Measurements from ENCODE around the gene GALNS. TPM values are rescaled to one million over a fixed set of nuclear protein-coding genes. Genes with fewer than 3 reads are reported as not detected.

Gene GALNS
- total and polyA plus RNA-seq, 9 donors = 14.0 to 40.4 (median 21.6) TPM

DNA sequence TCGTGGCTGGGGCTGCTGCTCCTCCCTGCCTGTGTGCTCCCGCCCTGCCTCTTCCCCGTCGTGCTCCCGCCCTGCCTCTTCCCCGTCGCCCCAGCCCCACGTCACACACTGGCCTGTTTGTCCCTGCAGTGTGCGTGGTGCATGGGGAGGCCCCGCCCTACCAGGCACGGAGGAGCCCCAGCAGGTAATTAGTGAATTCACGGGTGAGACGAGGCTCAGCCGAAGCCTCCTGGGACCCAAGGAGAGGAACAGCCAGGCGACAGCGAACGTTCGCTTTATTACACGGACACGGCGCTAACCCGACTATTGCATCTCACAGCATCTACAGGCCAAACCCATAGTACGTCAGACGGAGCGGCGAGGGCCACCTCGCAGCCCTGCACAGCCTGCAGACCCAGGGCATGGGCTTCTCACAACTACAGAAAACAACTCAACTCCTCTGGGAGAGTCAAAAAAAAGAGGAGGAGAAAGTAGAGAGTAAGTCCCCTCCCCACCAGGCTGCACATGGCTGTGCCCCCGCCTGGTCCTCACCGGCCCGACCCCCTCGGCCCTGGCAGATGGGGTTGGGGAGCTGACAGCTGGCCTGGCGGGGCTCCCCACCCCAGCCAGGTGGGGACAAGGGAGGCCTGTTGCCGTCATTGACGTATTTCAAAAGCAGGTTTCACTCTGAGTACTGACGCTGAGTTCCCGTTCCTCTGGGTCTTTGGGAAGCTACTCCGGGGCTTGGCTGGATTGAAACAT lies 14.0 kb upstream of the GALNS start:
- no peaks in the 10 kb centered on the region for H3K9me3 ChIP-seq
- H3K36me3 ChIP-seq = no peaks in the 10 kb centered on the region
- DNase-seq = no peak
- intact Hi-C loops (cut with DNase I) = no loop called here
- no peak overlapping the region for H3K4me3 ChIP-seq
- peaks cover 1% of the 10 kb centered on the region for H3K4me1 ChIP-seq (ENCODE audit: insufficient read depth)
- 48 to 52% (median 50%) methylated on average over 36 to 37 of the region's 37 CpGs for WGBS, 3 donors
- H3K27ac ChIP-seq = no peak overlapping the region
- TF ChIP-seq POLR2A (IDR thresholded peaks at IDR 0.05) (no peak), EP300 (IDR thresholded peaks at IDR 0.05) (no peak)
- TF ChIP-seq, protein P1, sequence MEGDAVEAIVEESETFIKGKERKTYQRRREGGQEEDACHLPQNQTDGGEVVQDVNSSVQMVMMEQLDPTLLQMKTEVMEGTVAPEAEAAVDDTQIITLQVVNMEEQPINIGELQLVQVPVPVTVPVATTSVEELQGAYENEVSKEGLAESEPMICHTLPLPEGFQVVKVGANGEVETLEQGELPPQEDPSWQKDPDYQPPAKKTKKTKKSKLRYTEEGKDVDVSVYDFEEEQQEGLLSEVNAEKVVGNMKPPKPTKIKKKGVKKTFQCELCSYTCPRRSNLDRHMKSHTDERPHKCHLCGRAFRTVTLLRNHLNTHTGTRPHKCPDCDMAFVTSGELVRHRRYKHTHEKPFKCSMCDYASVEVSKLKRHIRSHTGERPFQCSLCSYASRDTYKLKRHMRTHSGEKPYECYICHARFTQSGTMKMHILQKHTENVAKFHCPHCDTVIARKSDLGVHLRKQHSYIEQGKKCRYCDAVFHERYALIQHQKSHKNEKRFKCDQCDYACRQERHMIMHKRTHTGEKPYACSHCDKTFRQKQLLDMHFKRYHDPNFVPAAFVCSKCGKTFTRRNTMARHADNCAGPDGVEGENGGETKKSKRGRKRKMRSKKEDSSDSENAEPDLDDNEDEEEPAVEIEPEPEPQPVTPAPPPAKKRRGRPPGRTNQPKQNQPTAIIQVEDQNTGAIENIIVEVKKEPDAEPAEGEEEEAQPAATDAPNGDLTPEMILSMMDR (IDR thresholded peaks at IDR 0.05) = no peak
- no peaks in the 10 kb centered on the region for H3K27me3 ChIP-seq

DNA sequence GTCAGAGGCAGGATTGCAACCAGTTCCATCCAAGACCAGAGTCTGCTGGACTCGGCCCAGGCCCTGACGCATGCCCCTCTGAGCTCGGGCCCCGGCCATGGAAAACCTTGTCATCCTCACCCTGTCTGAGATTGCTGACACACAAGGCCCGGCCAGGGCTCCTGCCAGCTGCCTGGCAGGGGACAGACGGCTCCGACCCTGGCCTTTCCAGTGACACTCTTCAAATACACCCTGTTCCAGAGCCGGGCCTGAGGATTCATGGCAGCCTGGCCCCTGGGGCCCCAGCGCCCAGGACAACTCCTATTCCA lies 12.9 kb upstream of the GALNS start:
- Histone ChIP-seq H3K27ac (no peak overlapping the region), H3K4me1 (ENCODE audit: insufficient read depth) (peaks cover 1% of the 10 kb centered on the region), H3K4me3 (no peak overlapping the region), H3K36me3 (no peaks in the 10 kb centered on the region), H3K27me3 (no peaks in the 10 kb centered on the region), H3K9me3 (no peaks in the 10 kb centered on the region)
- DNase-seq = no peak
- WGBS, 3 donors = 78 to 84% (median 84%) methylated on average over 6 to 9 of the region's 9 CpGs
- intact Hi-C loops (cut with DNase I) = loop anchor here in 1 of 4 donors (10.0 kb wide), 1 partner anchor 125 kb away; no protein-coding TSS in a partner anchor
- no peak for TF ChIP-seq POLR2A (IDR thresholded peaks at IDR 0.05)
- TF ChIP-seq, protein P1 (IDR thresholded peaks at IDR 0.05) = no peak
- TF ChIP-seq EP300 (IDR thresholded peaks at IDR 0.05) = no peak

DNA sequence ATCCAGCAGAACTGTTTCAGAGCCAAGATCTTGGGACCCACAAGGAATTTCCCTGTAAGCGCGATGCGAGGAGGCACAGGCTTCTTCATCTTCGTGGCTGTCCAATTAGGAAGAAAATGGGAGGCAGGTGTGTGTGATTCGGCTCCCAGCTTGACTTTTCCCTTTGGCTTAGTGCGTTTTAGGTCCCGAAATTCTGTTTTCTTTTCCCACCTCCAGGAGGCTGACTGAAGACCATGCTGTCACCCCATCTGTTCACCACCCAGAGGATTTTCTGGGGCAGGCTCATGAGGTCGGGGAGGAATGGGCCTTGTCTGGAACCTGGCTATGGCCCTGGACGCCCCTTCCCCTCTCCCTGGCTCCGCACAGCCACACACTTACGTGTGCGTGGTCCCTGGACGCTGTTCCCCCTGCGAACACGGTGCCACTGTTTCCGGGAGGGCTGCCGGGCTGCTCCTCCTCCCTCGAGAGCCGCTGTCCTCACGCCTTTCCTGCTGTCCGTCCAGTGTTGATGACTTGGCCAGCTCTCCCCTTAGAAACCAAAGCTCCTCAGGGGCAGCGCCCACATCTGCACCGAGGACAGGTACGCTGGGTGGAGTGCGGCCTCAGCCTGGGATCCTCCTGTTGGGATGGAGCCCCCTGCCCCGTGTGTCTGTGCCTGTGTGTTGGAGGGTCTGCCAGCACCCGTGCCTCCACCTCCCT lies 12.4 kb upstream of the GALNS start:
- TF ChIP-seq POLR2A (IDR thresholded peaks at IDR 0.05) (no peak), EP300 (IDR thresholded peaks at IDR 0.05) (no peak)
- TF ChIP-seq, protein P1 (IDR thresholded peaks at IDR 0.05) = no peak
- H3K27me3 ChIP-seq = no peaks in the 10 kb centered on the region
- WGBS, 3 donors = 77 to 82% (median 81%) methylated on average over 23 to 27 of the region's 27 CpGs
- no peaks in the 10 kb centered on the region for H3K36me3 ChIP-seq
- no peaks in the 10 kb centered on the region for H3K9me3 ChIP-seq
- peaks cover 1% of the 10 kb centered on the region for H3K4me1 ChIP-seq (ENCODE audit: insufficient read depth)
- no peak for DNase-seq
- H3K27ac ChIP-seq = no peak overlapping the region
- H3K4me3 ChIP-seq = no peak overlapping the region
- intact Hi-C loops (cut with DNase I) = loop anchor here in 1 of 4 donors (10.0 kb wide), 1 partner anchor 124 kb away; no protein-coding TSS in a partner anchor

DNA sequence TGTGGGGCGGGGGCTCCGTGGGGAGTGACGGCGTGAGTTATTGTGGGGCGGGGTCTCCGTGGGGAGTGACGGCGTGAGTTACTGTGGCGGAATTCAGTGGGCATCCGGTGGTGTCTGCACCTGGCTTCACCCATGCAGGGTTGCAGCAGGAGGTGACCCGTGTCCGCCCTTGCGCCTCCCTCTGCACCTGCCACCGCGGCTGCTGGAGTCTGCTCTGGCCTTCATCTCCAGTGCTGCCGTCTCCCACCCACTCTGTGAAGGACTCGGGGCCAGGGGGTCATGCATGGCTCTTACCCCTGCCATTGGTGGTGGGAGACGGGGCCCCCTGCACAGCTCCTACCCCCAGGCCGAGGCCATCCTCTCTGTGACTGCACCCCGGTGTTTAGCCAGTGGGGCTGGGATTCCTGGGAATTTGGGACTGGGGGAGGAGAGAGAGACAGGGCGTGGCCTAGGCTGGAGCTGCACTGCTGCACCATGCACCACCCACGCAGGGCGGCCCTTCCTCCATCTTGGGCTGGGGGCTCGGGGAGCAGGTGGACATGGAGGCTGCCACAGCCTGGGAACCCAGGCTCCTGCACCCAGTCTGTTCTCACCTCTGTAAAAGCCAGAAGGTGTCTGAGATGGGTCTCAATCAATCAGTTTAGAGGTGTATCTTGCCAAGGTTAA lies 11.0 kb upstream of the GALNS start:
- H3K4me3 ChIP-seq = no peak overlapping the region
- no peaks in the 10 kb centered on the region for H3K9me3 ChIP-seq
- no peaks in the 10 kb centered on the region for H3K36me3 ChIP-seq
- TF ChIP-seq EP300 (IDR thresholded peaks at IDR 0.05) = no peak
- no peak for TF ChIP-seq POLR2A (IDR thresholded peaks at IDR 0.05)
- TF ChIP-seq, protein P1 (IDR thresholded peaks at IDR 0.05) = no peak
- intact Hi-C loops (cut with DNase I) = loop anchor here in 1 of 4 donors (10.0 kb wide), 1 partner anchor 123 kb away; no protein-coding TSS in a partner anchor
- H3K27me3 ChIP-seq = no peaks in the 10 kb centered on the region
- peaks cover 1% of the 10 kb centered on the region for H3K4me1 ChIP-seq (ENCODE audit: insufficient read depth)
- WGBS, 3 donors = 59 to 67% (median 62%) methylated on average over 24 of the region's 24 CpGs
- no peak for DNase-seq
- H3K27ac ChIP-seq = no peak overlapping the region
